GM19239 (cell line): ENCODE data around the gene ACAD10.
"Not testable (repeated sequence)": the region's sequence is repeated elsewhere in the genome, so short reads cannot be mapped to it uniquely, and the experiment has no call there.

ENCODE experiments used
- DNase-seq: peaks from one replicate; pipeline ENCODE4 v3.0.0; 2011; ENCODE audit warnings: low spot score; ENCODE audit not compliant: insufficient read length
- FAIRE-seq: peaks from 2 replicates; lab custom pipeline; 2011; peaks lifted over from hg19 to GRCh38; lab: Jason Lieb, UNC

Gene ACAD10

GRCh38 chr12:111685811-111686573 lies at the start of gene ACAD10, which contains the start of gene BRAP:
ACAD10 (plus strand) TSS chr12:111686053; CDS start chr12:111692710, 6,657 bp downstream.
BRAP (minus strand) TSS chr12:111685956; CDS start chr12:111685792, 164 bp downstream.
- peak; percentile 93 for DNase-seq

GRCh38 chr12:111636209-111636945 lies 49.5 kb upstream of the ACAD10 start:
- FAIRE-seq (no peak), DNase-seq (no peak)

More at GRCh38 chr12:111685811-111686573, at the start of gene ACAD10, which contains the start of gene BRAP:
- peak; percentile 91 for FAIRE-seq

DNA sequence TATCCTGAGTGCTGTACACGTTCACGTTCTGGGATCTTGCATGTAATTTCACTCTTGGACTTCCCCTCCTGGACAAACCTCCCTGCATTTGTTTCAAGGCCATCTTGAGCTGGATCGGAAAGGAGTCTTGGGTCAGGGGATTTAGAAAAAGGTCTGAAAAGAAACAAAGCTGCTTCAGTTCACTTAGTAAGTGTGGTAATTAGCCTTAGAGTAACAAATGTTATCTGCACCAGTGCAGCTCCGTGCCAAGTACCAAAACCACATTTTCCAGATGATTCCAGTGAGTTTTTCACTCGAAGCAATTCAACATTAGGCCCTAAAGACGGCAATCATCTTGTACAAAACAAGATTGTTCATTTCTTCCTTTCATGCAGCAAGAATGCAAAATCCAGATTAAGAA lies 47.3 kb upstream of the ACAD10 start:
- FAIRE-seq (no peak), DNase-seq (no peak)

- FAIRE-seq (no peak), DNase-seq (no peak)
Observed at GRCh38 chr12:111640506-111640905, 45.3 kb upstream of the ACAD10 start.

DNA sequence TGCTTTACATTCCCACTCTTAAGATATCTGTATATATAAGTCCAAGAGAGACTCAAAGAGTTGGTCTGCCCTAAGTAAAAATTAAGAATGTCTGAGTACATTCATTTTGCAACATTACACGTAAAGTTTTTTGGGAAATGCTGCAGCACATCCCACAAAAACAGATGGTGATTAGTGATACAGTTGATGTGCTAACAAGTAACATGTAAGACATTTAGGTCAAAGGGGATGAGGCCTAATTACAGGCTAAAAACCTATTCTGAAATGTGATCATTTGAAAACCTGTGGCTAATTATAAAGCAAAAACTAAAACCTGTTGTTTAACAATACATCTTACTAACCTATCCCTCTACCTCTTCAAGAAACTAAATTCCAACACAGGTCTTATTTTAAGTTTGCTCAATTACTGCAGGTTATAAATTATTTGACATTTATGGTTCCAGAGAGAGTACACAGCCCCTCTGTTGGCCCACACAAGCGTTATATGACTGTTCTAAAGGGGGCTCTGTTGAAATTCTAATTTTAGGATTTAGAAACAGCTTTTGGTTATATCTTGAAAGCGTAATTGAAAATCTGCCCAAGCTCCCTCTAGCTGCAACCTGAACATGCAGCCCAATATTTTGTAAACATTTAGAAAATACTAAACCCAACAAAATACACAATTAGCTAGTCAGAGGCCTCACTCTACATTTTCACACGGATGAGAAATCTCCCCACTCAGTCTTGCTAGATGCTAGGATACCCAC lies 43.0 kb upstream of the ACAD10 start:
- DNase-seq (no peak), FAIRE-seq (no peak)

GRCh38 chr12:111643427-111643826 lies 42.4 kb upstream of the ACAD10 start:
- FAIRE-seq (no peak), DNase-seq (no peak)

- FAIRE-seq (no peak), DNase-seq (no peak)
Observed at GRCh38 chr12:111645433-111645832, 40.4 kb upstream of the ACAD10 start.

DNA sequence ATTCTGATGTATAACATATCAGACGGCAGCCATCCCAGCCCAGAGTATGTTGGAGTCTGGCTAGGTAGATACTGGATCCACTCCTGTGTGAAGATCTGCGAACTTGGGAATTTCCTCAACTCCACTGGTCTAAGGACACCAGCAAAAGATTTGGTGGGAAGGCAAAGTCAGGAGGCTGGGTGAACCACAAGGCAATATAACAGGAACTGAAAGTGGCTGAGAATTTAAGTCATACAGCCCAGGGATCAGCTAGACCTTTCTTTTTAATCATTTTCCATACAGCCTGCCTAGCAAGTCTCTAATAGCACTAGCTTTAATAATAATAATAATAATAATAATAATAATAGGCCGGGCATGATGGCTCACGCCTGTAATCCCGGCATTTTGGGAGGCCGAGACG lies 34.9 kb upstream of the ACAD10 start:
- no peak for DNase-seq
- no peak for FAIRE-seq

DNA sequence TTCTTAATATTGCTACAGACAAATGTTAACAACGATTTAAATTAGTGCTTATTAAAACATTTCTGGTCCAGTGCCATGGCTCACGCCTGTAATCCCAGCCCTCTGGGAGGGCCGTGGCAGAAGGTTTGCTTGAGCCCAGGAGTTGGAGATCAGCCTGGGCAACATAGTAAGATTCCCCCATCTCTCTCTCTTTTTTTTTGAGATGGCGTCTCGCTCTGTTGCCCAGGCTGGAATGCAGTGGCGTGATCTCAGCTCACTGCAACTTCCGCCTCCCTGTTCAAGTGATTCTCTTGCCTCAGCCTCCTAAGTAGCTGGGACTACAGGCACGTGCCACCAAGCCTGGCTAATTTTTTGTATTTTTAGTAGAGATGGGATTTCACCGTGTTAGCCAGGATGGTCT lies 33.3 kb upstream of the ACAD10 start:
- not testable (repeated sequence) for DNase-seq, FAIRE-seq

- no peak for DNase-seq
- FAIRE-seq = no peak
Observed at GRCh38 chr12:111653596-111653995, 32.3 kb upstream of the ACAD10 start.

GRCh38 chr12:111655356-111655755 lies 30.5 kb upstream of the ACAD10 start:
- FAIRE-seq = no peak
- no peak for DNase-seq

GRCh38 chr12:111656016-111656415 lies 29.8 kb upstream of the ACAD10 start:
- FAIRE-seq = no peak

DNA sequence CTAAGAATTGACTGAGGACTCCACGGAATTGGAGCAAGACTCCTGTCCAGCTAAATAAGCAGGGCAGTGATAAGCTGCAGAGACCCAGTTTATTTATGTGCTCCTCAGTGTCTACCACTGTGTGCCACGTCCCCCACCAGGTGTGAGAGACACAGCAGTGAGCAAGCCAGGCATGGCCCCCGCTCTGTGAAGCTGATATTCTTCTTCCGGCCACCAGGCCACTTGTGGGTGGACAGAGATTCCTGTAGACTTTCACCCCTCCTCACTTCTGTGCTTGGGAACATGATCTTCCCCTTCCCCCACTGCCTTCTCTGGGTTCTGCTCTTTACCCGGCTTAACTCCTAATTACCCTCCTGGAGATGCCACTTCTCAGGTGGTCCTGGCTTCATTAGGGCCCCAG lies 21.4 kb upstream of the ACAD10 start:
- no peak for DNase-seq
- no peak for FAIRE-seq

More at GRCh38 chr12:111656016-111656415, 29.8 kb upstream of the ACAD10 start:
- no peak for DNase-seq

DNA sequence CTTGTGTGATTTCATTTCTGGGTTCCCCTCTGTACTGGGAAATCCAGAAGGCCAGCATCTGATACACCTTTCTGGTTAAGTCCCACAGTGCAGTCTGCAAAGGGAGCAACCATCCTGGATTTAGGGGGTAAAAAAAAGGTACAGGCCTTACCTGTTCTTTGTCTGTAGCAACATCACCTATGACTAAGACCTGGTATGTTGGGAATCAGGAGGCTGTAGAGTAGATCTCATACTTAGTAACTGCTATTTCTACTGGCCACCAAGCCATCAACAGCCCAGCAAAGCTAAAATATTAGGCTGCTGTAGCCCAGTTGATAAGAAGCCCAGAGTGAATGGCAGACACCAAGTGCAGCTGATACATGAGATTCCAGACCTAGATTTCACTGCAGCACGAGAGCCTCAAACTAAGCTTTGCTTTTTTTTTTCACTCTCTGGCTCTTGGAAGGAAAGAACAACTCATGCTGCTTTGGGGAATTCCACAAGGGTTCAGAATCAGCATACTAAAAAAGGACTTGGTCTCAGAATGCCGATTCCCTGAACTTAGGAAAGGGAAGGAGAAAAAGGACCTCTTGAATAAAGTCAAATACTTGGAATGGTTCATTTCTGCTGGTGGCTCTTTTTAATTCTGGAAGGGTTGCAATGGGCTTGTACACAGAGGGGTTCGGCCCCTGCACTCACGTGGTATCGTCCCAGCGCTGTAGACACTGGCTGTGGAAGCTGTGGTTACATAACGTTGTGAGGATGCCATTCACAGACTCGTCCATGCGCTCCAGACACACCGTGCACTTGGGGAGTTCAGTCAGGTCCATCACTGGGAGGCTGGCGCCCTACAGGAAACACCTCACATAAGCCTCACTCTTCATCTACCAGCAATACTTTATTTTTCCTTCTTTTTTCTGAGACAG lies 20.6 kb upstream of the ACAD10 start:
- FAIRE-seq (no peak), DNase-seq (no peak)

- FAIRE-seq (no peak), DNase-seq (no peak)
Observed at GRCh38 chr12:111672822-111673381, 13.0 kb upstream of the ACAD10 start.

- FAIRE-seq = no peak
- no peak for DNase-seq
Observed at GRCh38 chr12:111673503-111673902, 12.3 kb upstream of the ACAD10 start.

GRCh38 chr12:111677186-111677585 lies 8.7 kb upstream of the ACAD10 start:
- FAIRE-seq = no peak

DNA sequence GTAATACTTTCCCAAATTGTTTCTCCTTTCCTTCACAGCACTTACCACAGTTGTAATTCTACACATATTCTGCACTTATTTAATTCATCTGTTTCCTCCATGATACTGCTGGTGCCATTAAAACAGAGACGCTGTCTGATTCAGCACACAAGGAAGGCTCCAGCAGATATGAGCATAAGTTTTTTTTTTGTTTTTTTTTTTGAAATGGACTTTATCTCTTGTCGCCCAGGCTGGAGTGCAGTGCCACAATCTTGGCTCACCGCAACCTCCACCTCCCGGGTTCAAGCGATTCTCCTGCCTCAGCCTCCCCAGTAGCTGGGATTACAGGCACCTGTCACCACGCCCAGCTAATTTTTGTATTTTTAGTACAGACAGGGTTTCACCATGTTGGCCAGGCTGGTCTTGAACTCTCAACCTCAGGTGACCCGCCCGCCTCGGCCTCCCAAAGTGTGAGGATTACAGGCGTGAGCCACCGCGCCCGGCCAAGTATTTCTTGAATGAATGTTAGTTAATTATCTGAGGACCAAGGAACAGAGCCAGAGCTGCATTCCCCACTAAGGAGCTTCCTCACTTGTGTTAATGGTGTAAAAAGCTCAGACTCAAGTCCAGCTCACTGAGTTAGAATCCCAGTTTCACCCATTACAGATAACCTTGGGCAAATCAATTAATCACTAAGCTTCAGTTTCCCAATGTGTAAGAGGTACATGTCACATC lies 1.2 kb upstream of the ACAD10 start:
- not testable (repeated sequence) for DNase-seq, FAIRE-seq

More at GRCh38 chr12:111677186-111677585, 8.7 kb upstream of the ACAD10 start:
- no peak for DNase-seq
